ENCODE measurements around the gene ZNF552. TPM values are rescaled to one million over a fixed set of nuclear protein-coding genes. Genes with fewer than 3 reads are reported as not detected.
"Not testable (repeated sequence)": the region's sequence is repeated elsewhere in the genome, so short reads cannot be mapped to it uniquely, and the experiment has no call there.

The ZNF552 gene
- total and polyA plus RNA-seq, 2 of the 8 experiments (the other 6 are each of a cell fraction or from before 2014, with no cell fraction given) = 5.9 to 11.6 TPM

GRCh38 chr19:57810410-57811295 lies 4.1 kb downstream of the ZNF552 start:
- H2BK15ac ChIP-seq (ENCODE audit: low read length); H2BK20ac ChIP-seq (ENCODE audit: low read length); H3K4me3 ChIP-seq (ENCODE audit: extremely low read depth in 1 of 4, insufficient read depth in 2 of 4, low read depth in 3 of 4, low read length in 4 of 4); H3K23me2 ChIP-seq (ENCODE audit: low read depth, low read length); H4K20me1 ChIP-seq (replicated peaks in 1 of 2; ENCODE audit: control insufficient read depth in 1 of 2, insufficient read depth in 2 of 2, low read length in 2 of 2); H4K91ac ChIP-seq (replicated peaks; ENCODE audit: insufficient read length, low read length); H3K23ac ChIP-seq (ENCODE audit: insufficient read length); FAIRE-seq; H3K4me2 ChIP-seq (ENCODE audit: insufficient read depth in 1 of 2, low read depth in 2 of 2, low read length in 2 of 2); H3K18ac ChIP-seq (ENCODE audit: extremely low read depth, low read length); CTCF ChIA-PET (ENCODE audit: partially characterized antibody); H4K8ac ChIP-seq (ENCODE audit: extremely low read depth, insufficient read depth, low read length); H2AK5ac ChIP-seq (ENCODE audit: low read depth, low read length); H3K14ac ChIP-seq (ENCODE audit: insufficient read length); H4K5ac ChIP-seq (ENCODE audit: insufficient read length, low read depth, low read length); H3K9me3 ChIP-seq (ENCODE audit: insufficient read depth in 2 of 2, low read depth in 1 of 2, low read length in 1 of 2); H2AFZ ChIP-seq (ENCODE audit: low read length); H3K4ac ChIP-seq (replicated peaks; ENCODE audit: insufficient read length, low read depth, low read length); H3K56ac ChIP-seq (replicated peaks; ENCODE audit: insufficient read length, low read depth, low read length); H3K27ac ChIP-seq (ENCODE audit: low read depth, low read length); DNase-seq (ENCODE audit: low read depth in 1 of 2, low spot score in 2 of 2); H3K9ac ChIP-seq (replicated peaks in 1 of 4; ENCODE audit: extremely low read depth in 1 of 4, low read depth in 3 of 4, low read length in 3 of 4); H3K79me1 ChIP-seq (ENCODE audit: low read depth, low read length); H2BK12ac ChIP-seq (ENCODE audit: low read depth, low read length); H2BK120ac ChIP-seq (replicated peaks; ENCODE audit: low read depth, low read length); H2BK5ac ChIP-seq (ENCODE audit: low read depth, low read length); H3K4me1 ChIP-seq (replicated peaks in 1 of 4; ENCODE audit: control insufficient read depth in 3 of 4, insufficient read depth in 4 of 4, low read length in 3 of 4); H3K27me3 ChIP-seq (replicated peaks in 1 of 4; ENCODE audit: control insufficient read depth in 3 of 4, extremely low read depth in 1 of 4, insufficient read depth in 3 of 4, low read length in 3 of 4): not testable (repeated sequence)
- peaks cover 2 to 24% (median 18%) of the 10 kb centered on the region in 4 experiments; a peak in 7 of 8 replicates for H3K36me3 ChIP-seq (ENCODE audit: control insufficient read depth in 2 of 4, insufficient read depth in 4 of 4, low read length in 3 of 4)
- WGBS, 2 experiments (ENCODE audit: extremely low coverage in 1 of 2, insufficient coverage in 1 of 2, insufficient read length in 1 of 2, insufficient replicate concordance in 2 of 2, low coverage in 1 of 2, low lambda C conversion rate in 2 of 2, missing lambda C conversion rate in 1 of 2) = 92% methylated on average over 17 of the region's 17 CpGs; no CpG with 5 or more reads in 1 of the 2 experiments
- peaks cover 0 to 10% of the 10 kb centered on the region in 2 experiments; a peak in 2 of 4 replicates for H3K79me2 ChIP-seq (ENCODE audit: control insufficient read depth in 1 of 2, insufficient read depth in 2 of 2, low read length in 2 of 2)
- POLR2A ChIA-PET (ENCODE audit: partially characterized antibody) = interaction anchor here (0.7 kb wide), 1 partner anchor 19 kb away, joined by 3 read pairs; the partner anchor contains the start of gene ZNF587B
